Neural cell (in vitro differentiated cells): ENCODE measurements around the gene OR1E2.

Experiments
- CTCF ChIP-seq: fragments of 450-650 bp; IDR thresholded peaks from 2 replicates; pipeline ENCODE4 v1.5.1; 2014; ENCODE audit warnings: antibody characterized with exemption, mild to moderate bottlenecking, moderate library complexity; ENCODE audit not compliant: poor library complexity, severe bottlenecking
- EP300 ChIP-seq: fragments of 450-650 bp; conservative IDR thresholded peaks from 2 replicates; pipeline ENCODE4 v1.6.1; 2014; ENCODE audit warnings: antibody characterized with exemption, mild to moderate bottlenecking, moderate library complexity; ENCODE audit not compliant: poor library complexity, severe bottlenecking
- EZH2 ChIP-seq: fragments of 200-600, 300-800 bp; shearing (Covaris generic), sonication (generic); IDR thresholded peaks from 2 replicates; pipeline ENCODE4 v1.6.1; 2014; ENCODE audit warnings: antibody characterized with exemption, low read length, borderline replicate concordance, mild to moderate bottlenecking; ENCODE audit not compliant: insufficient read depth, poor library complexity, severe bottlenecking
- POLR2AphosphoS5 ChIP-seq: IDR thresholded peaks from 2 replicates; pipeline ENCODE4 v1.6.1; 2012
- RAD21 ChIP-seq: fragments of 450-650 bp; conservative IDR thresholded peaks from 2 replicates; pipeline ENCODE4 v1.6.1; 2014; ENCODE audit warnings: antibody characterized with exemption, mild to moderate bottlenecking, moderate library complexity
- REST ChIP-seq: IDR thresholded peaks from 2 replicates; pipeline ENCODE4 v1.6.1; 2012; ENCODE audit warnings: borderline replicate concordance
- SMC3 ChIP-seq: fragments of 450-650 bp; conservative IDR thresholded peaks from 2 replicates; pipeline ENCODE4 v1.6.1; 2014; ENCODE audit warnings: antibody characterized with exemption, mild to moderate bottlenecking, moderate library complexity; ENCODE audit not compliant: poor library complexity
- TAF1 ChIP-seq: IDR thresholded peaks from 2 replicates; pipeline ENCODE4 v1.6.1; 2012; ENCODE audit warnings: low read depth

- TF ChIP-seq CTCF (no peak), RAD21 (no peak), EP300 (no peak), TAF1 (no peak), EZH2 (no peak), POLR2AphosphoS5 (no peak), REST (no peak), SMC3 (no peak)
Measured at GRCh38 chr17:3398310-3398709, 35.3 kb downstream of the OR1E2 start, which contains the start of gene OR1E1.
